Measurements from ENCODE around the gene KLF13. TPM values are rescaled to one million over a fixed set of nuclear protein-coding genes. Genes with fewer than 3 reads are reported as not detected.

KLF13 gene
- total RNA-seq, 1 experiment from 2014 or later: 22.1 TPM

GRCh38 chr15:31367021-31367729 is 40.5 kb downstream of the KLF13 start:
- H3K4me3 ChIP-seq (ENCODE audit: low read depth, low read length, poor library complexity, severe bottlenecking): no peak overlapping the region
- TF ChIP-seq EZH2 (IDR thresholded peaks at IDR 0.05; ENCODE audit: borderline replicate concordance, low read depth, low read length, poor library complexity, severe bottlenecking) (no peak), CTCF (conservative IDR thresholded peaks at IDR 0.05; ENCODE audit: low read depth, low read length) (no peak)
- POLR2A ChIA-PET (ENCODE audit: low non-redundant PET): no interaction called here
- no peaks in the 10 kb centered on the region for H3K36me3 ChIP-seq (ENCODE audit: insufficient read depth, low read length, poor library complexity, severe bottlenecking)
- intact Hi-C loops (cut with micrococcal nuclease; ENCODE audit: unreplicated experiment): loop anchor here (5.0 kb wide), 1 partner anchor 120 kb away; no protein-coding TSS in a partner anchor
- no peaks in the 10 kb centered on the region for H3K9me3 ChIP-seq (ENCODE audit: low read depth, low read length, poor library complexity, severe bottlenecking)
- peak; percentile 49 for DNase-seq (ENCODE audit: low spot score)
- H3K27ac ChIP-seq (ENCODE audit: low read depth, low read length, poor library complexity, severe bottlenecking): no peak overlapping the region
- H3K4me1 ChIP-seq (ENCODE audit: insufficient read depth, low read length, poor library complexity, severe bottlenecking): peaks cover 24% of the 10 kb centered on the region
- H3K27me3 ChIP-seq (replicated peaks; ENCODE audit: insufficient read depth, low read depth, low read length, poor library complexity): no peaks in the 10 kb centered on the region
- CTCF ChIA-PET: no interaction called here
- BruUV-seq (replicated peaks): no TSS peak

GRCh38 chr15:31367730-31368344 is 41.2 kb downstream of the KLF13 start:
- BruUV-seq (replicated peaks): no TSS peak
- intact Hi-C loops (cut with micrococcal nuclease; ENCODE audit: unreplicated experiment): loop anchor here (5.0 kb wide), 1 partner anchor 119 kb away; no protein-coding TSS in a partner anchor
- Histone ChIP-seq H3K4me1 (ENCODE audit: insufficient read depth, low read length, poor library complexity, severe bottlenecking) (peaks cover 24% of the 10 kb centered on the region), H3K36me3 (ENCODE audit: insufficient read depth, low read length, poor library complexity, severe bottlenecking) (no peaks in the 10 kb centered on the region), H3K4me3 (ENCODE audit: low read depth, low read length, poor library complexity, severe bottlenecking) (no peak overlapping the region), H3K27ac (ENCODE audit: low read depth, low read length, poor library complexity, severe bottlenecking) (no peak overlapping the region), H3K27me3 (replicated peaks; ENCODE audit: insufficient read depth, low read depth, low read length, poor library complexity) (no peaks in the 10 kb centered on the region), H3K9me3 (ENCODE audit: low read depth, low read length, poor library complexity, severe bottlenecking) (no peaks in the 10 kb centered on the region)
- ChIA-PET CTCF (no interaction called here), POLR2A (ENCODE audit: low non-redundant PET) (no interaction called here)
- no peak for DNase-seq (ENCODE audit: low spot score)
- TF ChIP-seq CTCF (conservative IDR thresholded peaks at IDR 0.05; ENCODE audit: low read depth, low read length) (no peak), EZH2 (IDR thresholded peaks at IDR 0.05; ENCODE audit: borderline replicate concordance, low read depth, low read length, poor library complexity, severe bottlenecking) (no peak)

DNA sequence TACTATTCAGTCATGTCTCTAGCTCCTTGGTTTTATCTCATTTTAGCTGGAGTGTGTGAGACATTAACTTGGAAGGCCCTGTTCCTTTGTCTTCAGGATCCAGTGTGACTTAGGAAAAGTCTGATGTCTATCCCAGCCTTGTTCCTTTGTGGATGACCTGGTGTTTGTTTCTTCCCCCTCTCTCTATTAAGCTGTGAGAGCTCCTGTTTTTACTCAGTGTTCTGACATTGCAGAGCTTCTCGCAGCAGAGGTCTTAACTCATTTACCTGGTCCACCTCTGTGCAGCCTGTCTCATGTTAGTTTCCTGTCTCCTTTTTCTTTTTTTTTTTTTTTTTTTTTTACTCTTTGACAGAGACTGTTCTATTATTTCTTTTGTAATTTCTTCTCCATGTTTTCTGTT is 43.1 kb downstream of the KLF13 start:
- H3K4me3 ChIP-seq (ENCODE audit: low read depth, low read length, poor library complexity, severe bottlenecking): no peak overlapping the region
- no peak for DNase-seq (ENCODE audit: low spot score)
- H3K36me3 ChIP-seq (ENCODE audit: insufficient read depth, low read length, poor library complexity, severe bottlenecking): no peaks in the 10 kb centered on the region
- H3K9me3 ChIP-seq (ENCODE audit: low read depth, low read length, poor library complexity, severe bottlenecking): no peaks in the 10 kb centered on the region
- no peak overlapping the region for H3K27ac ChIP-seq (ENCODE audit: low read depth, low read length, poor library complexity, severe bottlenecking)
- no peaks in the 10 kb centered on the region for H3K27me3 ChIP-seq (replicated peaks; ENCODE audit: insufficient read depth, low read depth, low read length, poor library complexity)
- POLR2A ChIA-PET (ENCODE audit: low non-redundant PET): no interaction called here
- TF ChIP-seq EZH2 (IDR thresholded peaks at IDR 0.05; ENCODE audit: borderline replicate concordance, low read depth, low read length, poor library complexity, severe bottlenecking): no peak
- TF ChIP-seq CTCF (conservative IDR thresholded peaks at IDR 0.05; ENCODE audit: low read depth, low read length): no peak
- CTCF ChIA-PET: no interaction called here
- no TSS peak for BruUV-seq (replicated peaks)
- peaks cover 24% of the 10 kb centered on the region for H3K4me1 ChIP-seq (ENCODE audit: insufficient read depth, low read length, poor library complexity, severe bottlenecking)
- intact Hi-C loops (cut with micrococcal nuclease; ENCODE audit: unreplicated experiment): loop anchor here (5.0 kb wide), 1 partner anchor 118 kb away; no protein-coding TSS in a partner anchor
